SIG-M5 treated with dmso at 0.1 percent for 504 hours (cell line): Measurements from ENCODE around the gene AMELX.

Experiments used
- DNase-seq: peaks from one replicate; lab custom pipeline; 2025; ENCODE audit not compliant: unreplicated experiment; lab: John Stamatoyannopoulos, UW

AMELX gene

DNA sequence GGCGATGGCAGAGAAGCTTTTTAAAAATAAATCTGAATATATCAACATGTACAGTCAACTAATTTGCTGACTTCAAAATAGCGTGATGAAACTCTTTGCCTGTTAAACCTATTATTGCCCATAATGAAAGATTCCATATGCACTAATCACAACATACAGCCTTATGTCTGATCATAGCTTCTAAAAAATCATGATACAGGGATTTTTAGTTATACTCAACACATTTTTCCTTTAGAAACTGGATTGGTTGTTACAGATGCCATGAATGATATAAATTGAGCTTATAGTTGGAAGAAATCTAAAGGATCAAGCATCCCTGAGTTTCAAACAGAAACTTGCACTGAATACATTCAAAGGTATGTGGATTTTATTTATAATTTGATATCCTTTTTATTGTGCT, at the start of gene AMELX:
AMELX (plus strand) TSS at position 301 of the 400 bp plus-strand sequence. CDS start 1,376 bp downstream, outside the sequence.
- no peak for DNase-seq

DNA sequence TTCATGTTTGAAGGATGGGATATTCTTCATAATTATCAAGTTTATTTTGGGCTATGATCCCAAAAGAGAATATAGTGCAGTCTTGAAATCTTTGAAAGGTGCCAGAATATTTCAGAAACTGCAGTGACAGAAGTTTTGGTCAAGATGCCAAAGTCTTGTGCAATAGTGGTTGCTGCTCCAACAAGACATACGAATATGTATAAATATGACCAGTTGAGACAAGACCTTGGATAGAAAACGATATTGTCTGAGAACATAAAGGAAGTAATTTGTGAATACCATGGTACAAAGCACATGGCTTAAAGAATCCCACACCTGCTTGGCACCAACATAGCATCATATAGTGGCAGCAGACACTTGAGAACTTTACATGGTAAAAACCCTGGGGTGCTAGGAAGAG, 48.6 kb upstream of the AMELX start:
- no peak for DNase-seq

GRCh38 chrX:11254417-11255109, 38.6 kb upstream of the AMELX start:
- no peak for DNase-seq

DNA sequence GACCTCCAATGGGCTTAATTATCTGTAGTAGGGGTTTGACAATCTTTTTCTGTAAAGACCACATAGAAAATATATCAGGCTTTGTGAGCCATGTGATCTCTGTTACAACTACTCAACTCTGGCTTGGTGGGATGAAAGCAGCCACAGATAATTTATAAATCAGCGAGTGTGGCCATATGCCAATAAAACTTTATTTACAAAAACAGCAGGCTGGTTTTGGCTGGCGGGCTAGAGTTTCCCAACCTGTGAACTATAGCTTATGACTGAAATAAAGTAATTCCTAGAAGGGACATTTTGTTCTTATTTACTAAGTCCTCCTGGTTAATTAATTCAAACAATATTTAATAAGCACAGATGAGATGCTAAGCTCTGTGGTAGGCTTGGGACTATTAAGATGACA, 35.9 kb upstream of the AMELX start:
- DNase-seq = no peak

GRCh38 chrX:11257711-11258110, 35.5 kb upstream of the AMELX start:
- DNase-seq = no peak

DNA sequence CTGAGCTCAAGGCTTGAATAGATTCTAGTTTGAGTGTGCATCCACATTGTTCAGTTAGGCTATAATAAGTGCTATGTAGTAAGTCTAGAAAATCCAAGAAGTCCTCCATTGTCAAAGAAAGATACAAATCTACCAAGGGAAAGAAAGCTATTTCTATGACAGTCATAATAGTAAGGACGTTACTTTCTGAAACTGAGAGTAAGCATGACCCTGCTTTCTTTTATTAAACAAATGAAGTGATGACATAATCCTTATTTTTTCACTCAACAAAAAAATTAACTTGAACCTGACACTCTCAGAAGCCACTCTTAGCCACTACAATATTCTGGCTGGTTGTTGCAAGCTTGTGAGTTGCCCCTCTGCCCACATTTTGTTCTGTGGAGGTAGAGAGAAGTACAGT, 33.8 kb upstream of the AMELX start:
- no peak for DNase-seq

DNA sequence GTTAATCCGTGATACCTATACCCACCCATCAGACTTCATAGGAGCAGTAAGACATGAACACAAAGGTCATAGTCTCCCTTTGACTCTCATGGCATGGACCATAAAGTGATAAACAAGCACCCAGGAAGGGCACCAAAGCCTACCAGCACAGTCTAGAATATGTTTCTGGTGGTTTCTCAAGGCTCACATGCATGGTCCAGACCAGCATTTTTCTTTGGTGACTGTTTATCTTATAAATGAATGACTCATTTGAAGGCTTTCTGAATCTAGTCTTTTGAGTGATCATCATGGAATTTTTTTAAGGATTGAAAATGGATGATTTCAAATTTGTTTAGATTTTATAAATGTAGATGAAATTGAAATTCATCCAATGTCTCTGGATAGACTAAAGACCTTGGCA, 32.0 kb upstream of the AMELX start:
- no peak for DNase-seq

GRCh38 chrX:11264925-11265324, 28.3 kb upstream of the AMELX start:
- DNase-seq = no peak

GRCh38 chrX:11265352-11265751, 27.9 kb upstream of the AMELX start:
- DNase-seq = no peak

- no peak for DNase-seq
Observed at GRCh38 chrX:11266573-11267003, 26.6 kb upstream of the AMELX start.

GRCh38 chrX:11267425-11267824, 25.8 kb upstream of the AMELX start:
- DNase-seq = no peak

DNA sequence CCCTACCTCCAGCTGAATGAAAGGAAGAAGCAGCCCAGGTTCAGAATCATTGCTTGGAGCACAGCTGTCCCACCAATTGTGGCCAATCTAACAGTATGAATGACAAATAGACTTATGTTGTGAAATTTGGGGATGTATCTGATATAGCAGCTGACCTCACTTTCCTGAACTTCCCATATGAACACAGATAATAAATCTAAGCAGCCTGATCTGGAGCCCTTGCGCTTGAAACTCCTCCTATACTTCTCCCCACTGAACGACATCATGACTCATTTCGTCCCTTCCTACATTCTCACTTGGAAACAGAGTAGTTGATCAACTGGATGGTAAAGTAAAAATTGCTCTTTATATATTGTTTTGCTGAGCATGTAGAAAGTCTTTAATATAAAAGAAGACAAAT, 24.2 kb upstream of the AMELX start:
- no peak for DNase-seq

DNA sequence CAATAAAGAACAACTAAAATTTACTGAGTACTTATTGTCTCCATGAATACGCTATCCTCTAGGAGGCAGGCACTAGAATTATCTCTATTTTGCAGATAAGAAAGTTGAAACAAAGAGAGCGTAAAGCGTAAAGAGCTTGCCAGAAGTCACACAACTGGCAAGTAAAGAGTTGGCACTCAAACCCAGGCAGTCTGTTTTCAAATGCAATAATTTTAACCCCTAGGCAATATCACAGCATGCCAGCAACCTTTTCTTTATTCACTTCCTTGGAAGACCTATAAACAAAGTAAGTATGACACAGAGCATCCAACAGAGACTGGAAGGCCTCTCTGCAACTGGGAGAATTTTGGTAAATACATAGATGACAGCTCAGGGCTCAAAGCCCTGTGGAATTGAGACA, 23.2 kb upstream of the AMELX start:
- DNase-seq = no peak

DNA sequence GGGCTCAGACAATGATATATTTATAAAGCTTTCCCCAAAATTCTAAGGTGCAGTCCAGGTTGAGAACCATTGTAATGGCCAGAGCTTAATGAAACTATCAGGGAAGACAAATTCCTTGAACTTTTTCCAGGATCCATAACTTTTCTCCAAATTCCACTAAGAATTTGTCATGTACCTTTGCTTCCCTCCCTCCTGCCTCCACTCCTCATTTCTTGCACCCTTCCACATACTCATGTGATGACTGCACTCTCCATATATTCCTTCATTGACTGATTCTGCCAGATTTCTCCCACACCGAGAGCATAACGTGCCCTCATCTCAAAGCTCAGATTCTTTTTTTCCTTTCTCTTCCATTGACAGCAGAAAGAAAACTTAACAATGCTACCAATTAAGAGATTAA, 20.9 kb upstream of the AMELX start:
- DNase-seq = no peak

GRCh38 chrX:11272863-11273262, 20.4 kb upstream of the AMELX start:
- DNase-seq = no peak

DNA sequence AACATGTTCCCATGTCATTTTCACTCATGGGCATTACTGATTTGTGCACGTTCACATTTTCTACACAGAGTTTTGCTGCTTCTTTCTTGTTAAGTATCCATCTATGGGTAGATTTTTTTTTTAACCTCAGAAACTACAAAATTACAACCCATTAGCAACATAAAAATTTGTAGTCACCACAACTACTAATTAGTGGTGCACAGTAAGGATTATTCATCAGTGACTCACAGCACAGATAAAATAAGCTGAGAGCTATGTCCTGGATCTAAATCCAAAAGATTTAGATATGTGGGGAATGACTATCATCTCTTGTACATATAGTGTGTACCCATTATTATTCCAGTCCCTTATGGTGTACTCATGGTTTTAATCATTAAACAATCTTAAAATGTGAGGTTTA, 19.7 kb upstream of the AMELX start:
- no peak for DNase-seq

DNA sequence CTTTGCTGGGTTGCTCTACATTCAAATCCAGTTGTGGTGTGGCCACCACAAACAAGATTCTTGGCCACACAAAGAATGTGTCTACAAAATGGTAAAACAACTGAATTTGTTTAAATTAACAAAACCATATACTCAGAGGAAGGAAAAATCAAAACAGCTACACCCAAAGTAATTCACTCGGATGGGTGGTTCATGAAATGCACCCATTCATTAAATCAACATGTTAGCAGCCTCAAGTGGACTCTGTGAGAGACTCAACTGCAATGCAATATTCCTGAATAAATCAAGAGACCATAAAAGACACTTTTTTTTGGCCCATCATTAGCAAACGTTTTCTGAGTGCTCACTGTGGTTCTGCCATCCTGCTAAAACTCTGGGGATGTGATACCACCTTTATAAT, 11.2 kb upstream of the AMELX start:
- DNase-seq = no peak

GRCh38 chrX:11285651-11286050, 7.6 kb upstream of the AMELX start:
- DNase-seq = no peak

- no peak for DNase-seq
Observed at GRCh38 chrX:11287505-11287904, 5.7 kb upstream of the AMELX start.

DNA sequence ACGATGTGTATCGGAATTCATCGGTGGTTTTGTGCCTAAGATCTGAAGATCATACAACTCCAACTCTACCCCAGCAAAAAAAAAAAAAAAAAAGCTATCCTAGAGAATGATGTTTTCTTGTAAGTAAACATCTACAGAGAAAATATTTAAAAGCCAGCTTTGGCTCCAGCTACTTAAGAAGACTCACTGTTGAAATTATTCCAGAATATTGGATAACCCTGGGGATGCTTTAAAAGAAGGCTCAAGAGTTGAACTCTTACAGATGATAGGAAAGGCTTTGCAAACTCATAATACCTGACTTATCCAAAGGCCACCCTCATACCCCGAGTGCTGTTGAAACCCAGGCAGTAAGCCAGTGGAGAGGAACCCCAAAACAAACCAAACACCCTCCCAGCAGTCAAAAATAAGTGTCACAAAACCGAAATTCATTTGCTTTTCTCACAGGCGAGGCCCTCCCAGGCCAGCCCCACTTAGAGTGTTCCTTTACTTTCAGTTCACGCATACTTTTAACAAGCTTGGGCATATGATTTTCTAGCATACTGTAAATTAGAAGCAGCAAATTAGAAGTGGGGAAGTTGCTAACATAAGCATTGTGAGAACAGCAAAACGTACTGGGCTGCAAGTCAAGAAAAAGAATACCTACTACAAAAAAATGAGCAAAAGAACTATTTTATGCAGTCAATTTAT, 2.7 kb upstream of the AMELX start:
- DNase-seq = no peak

DNA sequence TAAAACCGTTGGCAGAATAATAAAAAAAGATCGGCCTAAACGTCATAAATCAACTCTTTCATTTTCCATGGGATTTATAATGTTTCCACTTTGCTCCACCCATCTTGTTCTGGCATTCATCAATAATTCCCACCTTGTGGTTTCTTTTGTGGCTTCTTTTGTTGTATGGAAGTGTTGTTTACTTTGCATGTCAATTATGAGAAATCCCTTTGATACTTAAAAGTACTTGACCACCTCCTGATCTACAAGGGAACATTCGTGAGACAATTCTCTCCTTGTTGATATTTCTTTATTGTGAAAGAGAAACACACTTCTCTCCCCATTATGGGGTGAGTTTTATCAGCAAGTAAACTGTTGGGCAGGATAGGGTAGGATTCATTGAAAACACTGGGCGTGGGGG, 2.8 kb downstream of the AMELX start:
- no peak for DNase-seq

GRCh38 chrX:11298600-11298999, 5.4 kb downstream of the AMELX start:
- DNase-seq = no peak

DNA sequence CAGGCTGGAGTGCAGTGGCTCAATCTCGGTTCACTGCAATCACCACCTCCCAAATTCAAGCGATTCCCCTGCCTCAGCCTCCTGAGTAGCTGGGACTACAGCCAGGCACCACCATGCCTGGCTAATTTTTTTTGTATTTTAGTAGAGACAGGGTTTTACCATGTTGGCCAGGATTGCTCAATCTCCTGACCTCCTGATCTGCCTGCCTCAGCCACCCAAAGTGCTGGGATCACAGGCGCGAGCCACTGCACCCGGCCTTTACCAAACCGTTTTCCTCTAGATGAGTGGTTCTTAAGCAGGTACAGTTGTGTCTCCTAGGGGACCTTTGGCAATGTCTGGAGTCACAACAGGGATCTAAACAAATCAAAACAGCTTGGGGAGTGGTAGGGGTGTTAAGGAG, 11.6 kb downstream of the AMELX start:
- no peak for DNase-seq
